Liver (tissue), 9 donors: ENCODE results near the gene PTPRD. TPM values are rescaled to one million over a fixed set of nuclear protein-coding genes. Genes with fewer than 3 reads are reported as not detected.

ENCODE experiments used
- DNase-seq: peaks from one replicate; pipeline ENCODE4 v3.0.0-alpha.2; 2017; ENCODE audit warnings: low spot score
- H3K27ac ChIP-seq, 2 donors: one replicate each; pipeline ENCODE4 v1.7.0; 2013; ENCODE audit warnings: inconsistent platforms in 2 of 2, low read length in 2 of 2, control low read depth in 1 of 2, low read depth in 1 of 2, mild to moderate bottlenecking in 1 of 2
- H3K27me3 ChIP-seq, 4 donors: one replicate each; pipeline versions ENCODE4 v1.6.1 to v1.7.0; 2013; ENCODE audit warnings: low read length in 3 of 4, inconsistent platforms in 1 of 4, mild to moderate bottlenecking in 1 of 4, moderate library complexity in 1 of 4; ENCODE audit not compliant: control insufficient read depth in 4 of 4, insufficient read depth in 4 of 4
- H3K36me3 ChIP-seq, 4 donors: one replicate each; pipeline versions ENCODE4 v1.6.1 to v1.7.0; 2013; ENCODE audit warnings: low read length in 3 of 4, mild to moderate bottlenecking in 3 of 4, low read depth in 1 of 4, moderate library complexity in 1 of 4; ENCODE audit not compliant: control insufficient read depth in 4 of 4, insufficient read depth in 3 of 4
- H3K4me1 ChIP-seq, 4 donors: one replicate each; pipeline versions ENCODE4 v1.6.1 to v1.7.0; 2013; ENCODE audit warnings: low read length in 3 of 4, mild to moderate bottlenecking in 3 of 4, moderate library complexity in 1 of 4; ENCODE audit not compliant: control insufficient read depth in 4 of 4, insufficient read depth in 4 of 4
- H3K4me3 ChIP-seq, 3 donors: one replicate each; pipeline versions ENCODE4 v1.6.1 to v1.7.0; 2013; ENCODE audit warnings: low read length in 3 of 3, control low read depth in 1 of 3, low read depth in 1 of 3, mild to moderate bottlenecking in 1 of 3
- H3K9ac ChIP-seq, 2 donors: one replicate each; pipeline ENCODE4 v1.7.0; 2013; ENCODE audit warnings: low read length in 2 of 2, mild to moderate bottlenecking in 2 of 2, moderate library complexity in 2 of 2, control low read depth in 1 of 2, low read depth in 1 of 2
- H3K9me3 ChIP-seq, 4 donors: one replicate each; pipeline versions ENCODE4 v1.6.1 to v1.7.0; 2013; ENCODE audit warnings: low read length in 3 of 4; ENCODE audit not compliant: control insufficient read depth in 4 of 4
- EGR1 ChIP-seq, 2 donors: IDR thresholded peaks; 2 replicates each; pipeline ENCODE4 v1.6.1; 2016 to 2018; ENCODE audit warnings: antibody characterized with exemption in 2 of 2, low read depth in 2 of 2
- FOXA1 ChIP-seq: IDR thresholded peaks from 2 replicates; pipeline ENCODE4 v1.6.1; 2016; ENCODE audit warnings: antibody characterized with exemption
- FOXA2 ChIP-seq: IDR thresholded peaks from 2 replicates; pipeline ENCODE4 v1.6.1; 2016; ENCODE audit warnings: antibody characterized with exemption
- GABPA ChIP-seq, 2 donors: IDR thresholded peaks in 1 of 2; conservative IDR thresholded peaks in 1 of 2; 2 replicates each; pipeline ENCODE4 v1.6.1; 2016; ENCODE audit warnings: antibody characterized with exemption in 2 of 2, mild to moderate bottlenecking in 1 of 2, moderate library complexity in 1 of 2
- HNF4G ChIP-seq: IDR thresholded peaks from 2 replicates; pipeline ENCODE4 v1.6.1; 2016; ENCODE audit warnings: antibody characterized with exemption
- JUND ChIP-seq, 2 donors: IDR thresholded peaks; 2 replicates each; pipeline ENCODE4 v1.6.1; 2016; ENCODE audit warnings: antibody characterized with exemption in 2 of 2
- NR2F2 ChIP-seq: IDR thresholded peaks from 2 replicates; pipeline ENCODE4 v1.6.1; 2016; ENCODE audit warnings: antibody characterized with exemption
- RAD21 ChIP-seq, 2 donors: IDR thresholded peaks; 2 replicates each; pipeline ENCODE4 v1.6.1; 2016; ENCODE audit warnings: antibody characterized with exemption in 2 of 2, mild to moderate bottlenecking in 2 of 2
- RXRA ChIP-seq, 2 donors: IDR thresholded peaks; 2 replicates each; pipeline ENCODE4 v1.6.1; 2017 to 2018; ENCODE audit warnings: antibody characterized with exemption in 2 of 2, mild to moderate bottlenecking in 1 of 2
- SP1 ChIP-seq: IDR thresholded peaks from 2 replicates; pipeline ENCODE4 v1.6.1; 2018; ENCODE audit warnings: antibody characterized with exemption, mild to moderate bottlenecking
- TAF1 ChIP-seq: conservative IDR thresholded peaks from 2 replicates; pipeline ENCODE4 v1.6.1; 2016; ENCODE audit warnings: antibody characterized with exemption, mild to moderate bottlenecking
- YY1 ChIP-seq: IDR thresholded peaks from 2 replicates; pipeline ENCODE4 v1.6.1; 2016; ENCODE audit warnings: antibody characterized with exemption, mild to moderate bottlenecking
- WGBS: extraction: QIAGEN DNeasy Blood & Tissue Kit; methylation state at CpG from one replicate; pipeline ENCODE4 v1.1.7; 2013; 5-methylcytosine and 5-hydroxymethylcytosine counted together
- polyA plus RNA-seq, 2 donors: library from polyadenylated mRNA; stranded (reverse) in 1 of 2; unstranded in 1 of 2; fragments of 200-250 nt in 1 of 2; fragments of >200 nt in 1 of 2; fragmentation: Nextera tagmentation in 1 of 2; extraction: Ambion mirVana in 1 of 2; gene quantifications; one replicate each; pipeline versions ENCODE4 v1.2.1 to v1.2.3, GENCODE V29; 2013 to 2015
- total RNA-seq, 2 donors: library from RNA; depleted of rRNA; stranded (reverse); fragments of >200 nt; gene quantifications; one replicate each; pipeline ENCODE4 v1.2.3, GENCODE V29; 2014
- TF ChIP-seq, protein P1 (sequence below): IDR thresholded peaks from 2 replicates; pipeline ENCODE4 v1.6.1; 2016; ENCODE audit warnings: antibody characterized with exemption, mild to moderate bottlenecking
- TF ChIP-seq, protein P2 (sequence below): IDR thresholded peaks from 2 replicates; pipeline ENCODE4 v1.6.1; 2016; ENCODE audit warnings: antibody characterized with exemption
- TF ChIP-seq, protein P3 (sequence below): IDR thresholded peaks from 2 replicates; pipeline ENCODE4 v1.6.1; 2016; ENCODE audit warnings: antibody characterized with exemption
- donor health status: healthy.
- donor health status: healthy.
- donor health status: healthy.
- donor health status: healthy.
- donor health status: healthy.

PTPRD gene
- total and polyA plus RNA-seq, 4 donors, result 0.78 to 34.2 (median 4.7) TPM

DNA sequence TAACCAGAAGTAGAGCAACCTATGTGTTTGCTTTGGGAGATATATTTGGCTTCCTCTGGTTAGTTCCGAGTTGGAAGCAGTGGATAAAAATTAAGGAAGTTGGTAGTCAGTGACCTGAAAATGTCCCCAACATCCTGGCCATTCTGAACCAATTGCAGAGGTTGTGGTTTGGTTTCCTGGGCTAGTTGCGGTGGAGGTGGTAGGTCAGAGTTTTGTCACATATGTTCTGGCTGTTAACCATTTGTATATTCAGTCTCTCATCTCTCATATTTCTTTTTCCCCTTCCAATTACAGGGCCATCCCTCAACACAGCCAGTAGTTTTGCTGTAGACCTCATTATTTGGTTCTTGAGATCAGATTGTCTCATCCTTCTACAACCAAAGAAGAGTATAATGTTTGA is 1026.9 kb downstream of the PTPRD start:
- TF ChIP-seq EGR1 (IDR thresholded peaks at IDR 0.05; ENCODE audit: low read depth in 2 of 2) (no peak), TAF1 (no peak), GABPA (IDR thresholded peaks at IDR 0.05 in 1 of 2, conservative IDR thresholded peaks at IDR 0.05 in 1 of 2) (no peak), FOXA1 (no peak)
- TF ChIP-seq, protein P1, sequence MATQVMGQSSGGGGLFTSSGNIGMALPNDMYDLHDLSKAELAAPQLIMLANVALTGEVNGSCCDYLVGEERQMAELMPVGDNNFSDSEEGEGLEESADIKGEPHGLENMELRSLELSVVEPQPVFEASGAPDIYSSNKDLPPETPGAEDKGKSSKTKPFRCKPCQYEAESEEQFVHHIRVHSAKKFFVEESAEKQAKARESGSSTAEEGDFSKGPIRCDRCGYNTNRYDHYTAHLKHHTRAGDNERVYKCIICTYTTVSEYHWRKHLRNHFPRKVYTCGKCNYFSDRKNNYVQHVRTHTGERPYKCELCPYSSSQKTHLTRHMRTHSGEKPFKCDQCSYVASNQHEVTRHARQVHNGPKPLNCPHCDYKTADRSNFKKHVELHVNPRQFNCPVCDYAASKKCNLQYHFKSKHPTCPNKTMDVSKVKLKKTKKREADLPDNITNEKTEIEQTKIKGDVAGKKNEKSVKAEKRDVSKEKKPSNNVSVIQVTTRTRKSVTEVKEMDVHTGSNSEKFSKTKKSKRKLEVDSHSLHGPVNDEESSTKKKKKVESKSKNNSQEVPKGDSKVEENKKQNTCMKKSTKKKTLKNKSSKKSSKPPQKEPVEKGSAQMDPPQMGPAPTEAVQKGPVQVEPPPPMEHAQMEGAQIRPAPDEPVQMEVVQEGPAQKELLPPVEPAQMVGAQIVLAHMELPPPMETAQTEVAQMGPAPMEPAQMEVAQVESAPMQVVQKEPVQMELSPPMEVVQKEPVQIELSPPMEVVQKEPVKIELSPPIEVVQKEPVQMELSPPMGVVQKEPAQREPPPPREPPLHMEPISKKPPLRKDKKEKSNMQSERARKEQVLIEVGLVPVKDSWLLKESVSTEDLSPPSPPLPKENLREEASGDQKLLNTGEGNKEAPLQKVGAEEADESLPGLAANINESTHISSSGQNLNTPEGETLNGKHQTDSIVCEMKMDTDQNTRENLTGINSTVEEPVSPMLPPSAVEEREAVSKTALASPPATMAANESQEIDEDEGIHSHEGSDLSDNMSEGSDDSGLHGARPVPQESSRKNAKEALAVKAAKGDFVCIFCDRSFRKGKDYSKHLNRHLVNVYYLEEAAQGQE, result no peak
- no peaks in the 10 kb centered on the region for H3K4me1 ChIP-seq

DNA sequence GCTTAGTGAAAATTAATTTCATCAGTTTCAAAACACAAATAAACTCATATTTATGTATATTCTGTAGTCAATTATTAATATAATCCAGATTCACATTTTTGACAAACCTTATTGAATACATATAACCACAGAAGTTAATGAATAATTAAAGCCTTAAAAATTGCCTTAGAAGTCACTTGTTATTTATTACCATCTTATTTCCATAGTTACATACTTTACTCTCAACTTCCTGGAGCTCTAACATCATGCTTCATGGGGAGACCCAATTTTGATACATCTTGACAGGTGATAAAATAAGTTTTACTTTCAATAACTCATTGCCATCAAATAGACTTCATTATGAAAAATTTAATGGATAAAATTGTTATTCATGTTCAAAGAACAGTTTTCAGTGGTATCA is 1038.7 kb downstream of the PTPRD start:
- Histone ChIP-seq H3K4me1 (no peaks in the 10 kb centered on the region), H3K36me3 (no peaks in the 10 kb centered on the region)
- no peak for TF ChIP-seq NR2F2
- TF ChIP-seq SP1, result no peak
- TF ChIP-seq, protein P2, sequence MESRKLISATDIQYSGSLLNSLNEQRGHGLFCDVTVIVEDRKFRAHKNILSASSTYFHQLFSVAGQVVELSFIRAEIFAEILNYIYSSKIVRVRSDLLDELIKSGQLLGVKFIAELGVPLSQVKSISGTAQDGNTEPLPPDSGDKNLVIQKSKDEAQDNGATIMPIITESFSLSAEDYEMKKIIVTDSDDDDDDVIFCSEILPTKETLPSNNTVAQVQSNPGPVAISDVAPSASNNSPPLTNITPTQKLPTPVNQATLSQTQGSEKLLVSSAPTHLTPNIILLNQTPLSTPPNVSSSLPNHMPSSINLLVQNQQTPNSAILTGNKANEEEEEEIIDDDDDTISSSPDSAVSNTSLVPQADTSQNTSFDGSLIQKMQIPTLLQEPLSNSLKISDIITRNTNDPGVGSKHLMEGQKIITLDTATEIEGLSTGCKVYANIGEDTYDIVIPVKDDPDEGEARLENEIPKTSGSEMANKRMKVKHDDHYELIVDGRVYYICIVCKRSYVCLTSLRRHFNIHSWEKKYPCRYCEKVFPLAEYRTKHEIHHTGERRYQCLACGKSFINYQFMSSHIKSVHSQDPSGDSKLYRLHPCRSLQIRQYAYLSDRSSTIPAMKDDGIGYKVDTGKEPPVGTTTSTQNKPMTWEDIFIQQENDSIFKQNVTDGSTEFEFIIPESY, result no peak
- TF ChIP-seq JUND (IDR thresholded peaks at IDR 0.05), result no peak
- no peak for TF ChIP-seq YY1
- no peak for TF ChIP-seq FOXA1
- TF ChIP-seq EGR1 (IDR thresholded peaks at IDR 0.05; ENCODE audit: low read depth in 2 of 2), result no peak
- no peak for TF ChIP-seq HNF4G
- no peak for TF ChIP-seq RAD21 (IDR thresholded peaks at IDR 0.05)

More for the DNA sequence above, 1026.9 kb downstream of the PTPRD start:
- peaks cover 0 to 3% (median 0%) of the 10 kb centered on the region in 4 donors for H3K27me3 ChIP-seq
- DNase-seq, result no peak
- H3K9ac ChIP-seq, result no peak overlapping the region
- H3K9me3 ChIP-seq, result no peaks in the 10 kb centered on the region
- H3K4me3 ChIP-seq, result no peak overlapping the region
- 42% methylated on average over 2 of the region's 2 CpGs for WGBS
- no peak overlapping the region for H3K27ac ChIP-seq
- no peaks in the 10 kb centered on the region for H3K36me3 ChIP-seq

DNA sequence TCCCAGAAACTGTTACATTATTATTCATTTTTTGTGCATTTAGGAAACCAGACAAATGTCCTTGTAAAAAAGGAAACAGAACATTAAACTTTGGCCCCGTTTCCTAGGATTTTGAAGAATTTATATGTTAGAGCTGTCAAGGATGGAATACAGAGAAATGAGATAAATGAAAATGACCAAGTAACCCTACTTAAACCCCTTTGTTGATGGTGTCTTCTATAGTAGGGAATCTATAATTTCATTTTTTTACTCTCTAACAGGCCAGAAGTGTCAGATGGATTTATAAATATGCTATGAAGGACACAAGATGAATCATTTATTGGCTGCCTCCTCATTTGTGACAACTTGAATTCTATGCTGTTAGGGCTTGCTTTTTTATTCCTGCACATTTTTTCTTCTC is 1047.1 kb downstream of the PTPRD start:
- Histone ChIP-seq H3K4me1 (no peaks in the 10 kb centered on the region), H3K36me3 (no peaks in the 10 kb centered on the region), H3K4me3 (no peak overlapping the region), H3K9me3 (no peaks in the 10 kb centered on the region), H3K27ac (no peak overlapping the region), H3K27me3 (no peaks in the 10 kb centered on the region), H3K9ac (no peak overlapping the region)
- TF ChIP-seq, protein P2, result no peak
- TF ChIP-seq FOXA2 (no peak), NR2F2 (no peak), RXRA (IDR thresholded peaks at IDR 0.05) (no peak)
- TF ChIP-seq, protein P3, sequence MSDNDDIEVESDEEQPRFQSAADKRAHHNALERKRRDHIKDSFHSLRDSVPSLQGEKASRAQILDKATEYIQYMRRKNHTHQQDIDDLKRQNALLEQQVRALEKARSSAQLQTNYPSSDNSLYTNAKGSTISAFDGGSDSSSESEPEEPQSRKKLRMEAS, result no peak
- DNase-seq, result no peak
- 39% methylated on average over 1 of the region's 1 CpG for WGBS

More for the DNA sequence above, 1038.7 kb downstream of the PTPRD start:
- H3K9ac ChIP-seq, result no peak overlapping the region
- no peak overlapping the region for H3K27ac ChIP-seq
- no peaks in the 10 kb centered on the region for H3K27me3 ChIP-seq
- DNase-seq, result no peak
- no peak overlapping the region for H3K4me3 ChIP-seq
- no peaks in the 10 kb centered on the region for H3K9me3 ChIP-seq
